Fibroblast of upper back skin (primary cell): Measurements from ENCODE around the gene TFDP1.

ENCODE experiments used
- DNase-seq: peaks from one replicate; pipeline ENCODE4 v3.0.0-alpha.2; 2013

The TFDP1 gene

GRCh38 chr13:113652404-113653263 is 68.1 kb downstream of the TFDP1 start:
- DNase-seq: no peak

GRCh38 chr13:113653264-113654174 is 69.0 kb downstream of the TFDP1 start:
- DNase-seq: no peak

- no peak for DNase-seq
Measured at GRCh38 chr13:113654175-113654560, 69.6 kb downstream of the TFDP1 start.

DNA sequence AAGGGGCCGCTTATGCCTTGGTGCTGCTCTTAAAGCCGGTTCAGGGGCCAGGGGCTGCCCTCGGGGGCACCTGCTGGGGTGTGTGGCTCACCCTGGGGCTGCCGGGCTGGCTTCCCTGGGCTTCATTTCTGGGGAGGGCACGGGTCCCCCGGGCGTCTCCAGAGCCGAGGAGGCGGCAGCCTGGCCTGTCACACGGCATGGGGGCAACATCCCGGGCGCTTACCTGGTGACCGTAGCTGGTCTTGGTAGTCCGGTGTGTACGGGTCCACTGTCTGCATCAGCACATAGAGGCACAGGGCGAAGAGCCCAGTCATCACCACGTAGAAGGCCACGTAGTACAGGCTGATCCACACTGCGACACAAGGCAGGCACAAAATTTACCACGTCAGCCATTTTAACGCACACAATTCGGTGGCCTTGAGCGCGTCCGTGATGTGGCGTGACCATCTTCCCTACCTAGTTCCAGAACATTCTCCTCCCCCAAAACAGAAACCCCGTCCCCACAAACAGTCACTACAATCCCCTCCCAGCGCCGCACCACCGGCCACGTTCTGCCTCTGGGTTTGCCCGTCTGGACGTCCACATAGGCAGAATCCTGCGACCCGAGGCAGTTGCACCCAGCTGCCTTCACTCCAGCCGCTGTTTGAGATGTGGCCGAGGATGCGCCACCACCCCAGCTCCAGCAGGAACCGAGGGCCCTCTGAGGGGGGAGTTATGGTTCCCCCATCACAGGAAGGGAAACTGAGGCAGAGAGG is 70.2 kb downstream of the TFDP1 start:
- no peak for DNase-seq

DNA sequence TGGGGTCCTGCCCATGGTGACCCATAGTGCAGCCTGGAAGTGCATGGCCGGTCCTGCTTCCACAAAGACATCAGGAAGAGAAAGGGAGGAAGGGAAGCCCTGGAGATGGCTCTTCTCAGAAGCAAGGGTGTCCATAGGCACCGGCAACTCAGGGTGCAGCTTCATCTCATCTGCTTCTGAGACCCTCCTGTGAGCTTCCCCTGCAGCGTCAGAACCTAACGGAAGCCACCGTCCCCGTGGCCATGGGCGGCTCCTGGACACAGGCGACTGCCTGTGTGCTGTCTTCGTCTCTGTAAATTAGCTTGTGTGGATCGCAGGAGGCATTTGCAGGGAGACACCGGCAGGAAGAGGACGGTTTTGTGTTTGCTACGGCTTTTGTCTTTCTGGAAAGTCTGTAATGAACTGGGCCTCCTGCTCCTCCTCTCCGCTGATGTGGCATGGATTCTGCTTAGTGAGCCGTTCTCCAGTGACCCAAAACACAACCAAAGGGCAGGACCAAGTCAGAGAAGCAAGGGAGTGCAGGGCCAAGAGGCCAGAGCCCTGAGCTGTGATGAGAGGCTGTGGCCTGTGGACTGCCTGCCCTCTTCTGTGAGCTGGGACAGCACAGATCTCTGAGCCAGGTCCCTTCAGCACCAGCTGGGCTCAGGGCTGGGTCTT is 70.9 kb downstream of the TFDP1 start:
- no peak for DNase-seq

- no peak for DNase-seq
Measured at GRCh38 chr13:113656003-113656588, 71.5 kb downstream of the TFDP1 start.

GRCh38 chr13:113656831-113657671 is 72.5 kb downstream of the TFDP1 start:
- DNase-seq: no peak

GRCh38 chr13:113657851-113658741 is 73.5 kb downstream of the TFDP1 start, which contains the start of gene ATP4B:
Gene ATP4B, minus strand, starts transcription at chr13:113658198. Its CDS starts 54 bp downstream, at chr13:113658144.
- DNase-seq: no peak

DNA sequence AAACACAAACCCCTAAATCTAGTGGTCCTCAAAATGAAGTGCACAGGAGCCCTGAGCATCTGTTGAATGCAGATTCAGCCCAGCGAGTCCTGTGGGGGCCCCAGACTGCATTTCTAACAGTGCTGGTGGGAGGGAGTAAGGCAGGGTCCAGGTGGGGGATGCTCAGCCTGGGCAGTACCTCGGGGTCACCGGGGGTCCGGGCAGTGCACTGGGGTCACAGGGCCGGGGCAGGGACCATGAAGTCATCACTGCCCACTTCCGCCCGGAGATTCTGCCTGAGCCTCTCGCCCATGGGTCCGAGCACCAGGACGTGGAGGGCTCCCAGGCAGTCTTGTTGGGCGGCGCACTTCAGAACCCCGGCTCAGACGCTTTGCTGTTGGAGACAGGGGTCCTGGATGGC is 74.3 kb downstream of the TFDP1 start:
- no peak for DNase-seq

- no peak for DNase-seq
Measured at GRCh38 chr13:113659337-113659736, 74.8 kb downstream of the TFDP1 start.

GRCh38 chr13:113660066-113660465 is 75.5 kb downstream of the TFDP1 start:
- no peak for DNase-seq

GRCh38 chr13:113661509-113661908 is 77.0 kb downstream of the TFDP1 start:
- no peak for DNase-seq

DNA sequence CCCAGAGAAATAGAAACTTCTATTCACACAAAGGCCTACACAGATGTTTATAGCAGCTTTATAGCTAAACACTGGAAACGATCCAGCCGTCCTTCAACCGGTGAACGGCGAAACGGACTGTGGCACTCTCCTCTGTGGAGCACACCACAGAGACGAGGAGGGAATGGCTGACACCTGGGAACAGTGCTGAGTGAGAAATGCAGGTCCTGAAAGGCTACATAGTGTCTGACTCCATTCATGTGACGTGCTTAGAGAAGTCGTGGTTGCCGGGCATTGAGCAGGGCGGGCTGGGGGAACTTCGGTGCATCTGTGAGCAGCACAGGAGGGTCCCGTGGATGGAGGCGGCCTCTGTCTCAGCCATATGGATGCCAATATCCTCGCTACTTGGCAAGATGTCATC is 79.4 kb downstream of the TFDP1 start:
- DNase-seq: no peak

GRCh38 chr13:113664751-113665596 is 80.4 kb downstream of the TFDP1 start:
- no peak for DNase-seq

DNA sequence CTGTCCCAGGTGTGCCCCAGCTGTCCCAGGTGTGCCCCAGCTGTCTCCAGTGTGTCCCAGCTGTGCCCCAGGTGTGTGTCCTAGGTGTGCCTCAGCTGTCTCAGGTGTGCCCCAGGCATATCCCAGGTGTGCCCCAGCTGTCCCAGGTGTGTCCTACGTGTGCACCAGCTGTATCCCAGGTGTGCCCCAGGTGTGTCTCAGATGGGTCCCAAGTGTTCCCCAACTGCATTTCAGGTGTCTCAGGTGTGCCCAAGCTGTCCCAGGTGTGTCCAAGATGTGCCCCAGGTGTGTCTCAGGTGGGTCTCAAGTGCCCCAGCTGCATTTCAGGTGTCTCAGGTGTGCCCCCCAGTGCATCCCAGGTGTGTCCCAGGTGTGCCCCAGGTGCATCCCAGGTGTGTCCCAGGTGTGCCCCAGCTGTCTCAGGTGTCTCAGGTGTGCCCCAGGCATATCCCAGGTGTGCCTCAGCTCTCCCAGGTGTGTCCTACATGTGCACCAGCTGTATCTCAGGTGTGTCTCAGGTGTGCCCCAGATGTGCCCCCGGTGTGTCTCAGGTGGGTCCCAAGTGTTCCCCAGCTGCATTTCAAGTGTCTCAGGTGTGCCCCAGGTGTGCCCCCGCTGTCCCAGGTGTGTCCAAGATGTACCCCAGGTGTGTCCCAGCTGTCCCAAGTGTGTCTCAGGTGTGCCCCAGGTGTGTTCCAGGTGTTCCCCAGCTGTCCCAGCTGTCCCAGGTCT is 81.2 kb downstream of the TFDP1 start:
- no peak for DNase-seq

- no peak for DNase-seq
Measured at GRCh38 chr13:113666329-113666670, 81.7 kb downstream of the TFDP1 start.

DNA sequence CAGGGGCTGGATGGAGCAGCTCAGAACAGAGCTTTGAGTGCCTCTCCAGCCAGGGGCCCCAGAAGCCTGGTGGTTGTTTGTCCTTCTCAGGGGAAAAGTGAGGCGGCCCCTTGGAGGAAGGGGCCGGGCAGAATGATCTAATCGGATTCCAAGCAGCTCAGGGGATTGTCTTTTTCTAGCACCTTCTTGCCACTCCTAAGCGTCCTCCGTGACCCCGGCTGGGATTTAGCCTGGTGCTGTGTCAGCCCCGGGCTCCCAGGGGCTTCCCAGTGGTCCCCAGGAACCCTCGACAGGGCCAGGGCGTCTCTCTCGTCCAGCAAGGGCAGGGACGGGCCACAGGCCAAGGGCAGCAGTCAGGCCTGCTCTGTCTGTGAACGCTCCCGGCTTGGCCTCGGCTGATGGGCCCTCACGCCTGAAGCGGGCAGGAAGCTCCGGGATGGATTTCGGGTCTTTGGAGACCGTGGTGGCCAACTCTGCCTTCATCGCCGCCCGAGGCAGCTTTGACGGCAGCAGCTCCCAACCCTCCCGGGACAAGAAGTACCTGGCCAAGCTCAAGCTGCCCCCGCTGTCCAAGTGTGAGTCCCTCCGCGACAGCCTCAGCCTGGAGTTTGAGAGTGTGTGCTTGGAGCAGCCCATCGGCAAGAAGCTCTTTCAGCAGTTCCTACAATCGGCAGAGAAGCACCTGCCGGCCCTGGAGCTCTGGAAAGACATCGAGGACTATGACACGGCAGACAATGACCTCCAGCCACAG is 82.6 kb downstream of the TFDP1 start, which contains the start of gene GRK1:
Gene GRK1 (plus strand): TSS at position 269 of the 751 bp plus-strand sequence. CDS start 168 bp downstream, at position 437.
- DNase-seq: no peak
